WTC11 (cell line): ENCODE results near the gene TTN. TPM values are rescaled to one million over a fixed set of nuclear protein-coding genes. Genes with fewer than 3 reads are reported as not detected.

ENCODE experiments used
- ATAC-seq: fragments of 200-7000 bp; cut with Tn5 transposase; 2 replicates; pipeline ENCODE4 v1.10.0; 2021; ENCODE audit warnings: mild to moderate bottlenecking, moderate library complexity
- CTCF ChIA-PET: fragments of 300-600 bp; sonication (Branson Sonifier 250); formaldehyde crosslinking; loops from one replicate; lab custom pipeline; 2021; ENCODE audit warnings: antibody characterized with exemption; lab: Charles Lee
- POLR2A ChIA-PET: fragments of 350-600 bp; sonication (Branson Sonifier 250); formaldehyde crosslinking; loops from one replicate; lab custom pipeline; 2021; ENCODE audit warnings: antibody characterized with exemption; lab: Charles Lee
- DNase-seq: peaks from one replicate; pipeline ENCODE4 v3.0.0; 2021; ENCODE audit warnings: low spot score
- H3K27ac Mint-ChIP-seq: 2 replicates; pipeline ENCODE4 v1.8.0; 2021; ENCODE audit warnings: mixed read lengths
- H3K27me3 Mint-ChIP-seq: 2 replicates; pipeline ENCODE4 v1.8.0; 2021; ENCODE audit warnings: low read depth, mild to moderate bottlenecking, moderate library complexity, mixed read lengths
- H3K36me3 Mint-ChIP-seq: 2 replicates; pipeline ENCODE4 v1.8.0; 2021; ENCODE audit warnings: mixed read lengths
- H3K4me1 Mint-ChIP-seq: 2 replicates; pipeline ENCODE4 v1.8.0; 2022; ENCODE audit warnings: mixed read lengths
- H3K4me3 Mint-ChIP-seq: 2 replicates; pipeline ENCODE4 v1.8.0; 2021; ENCODE audit warnings: mild to moderate bottlenecking, moderate library complexity, mixed read lengths
- H3K9me3 Mint-ChIP-seq: 2 replicates; pipeline ENCODE4 v1.8.0; 2021; ENCODE audit warnings: mixed read lengths
- CDX4 ChIP-seq: fragments of 250-450 bp; sonication (Bioruptor Pico); IDR thresholded peaks from 2 replicates; pipeline ENCODE4 v1.9.0; 2021; ENCODE audit warnings: moderate library complexity, mild to moderate bottlenecking, inconsistent platforms, borderline replicate concordance
- E2F4 ChIP-seq: sonication (generic); formaldehyde crosslinking; IDR thresholded peaks from 2 replicates; pipeline ENCODE4 v1.8.1; 2022; ENCODE audit warnings: low read depth, mild to moderate bottlenecking, moderate library complexity, missing genetic modification reagents, borderline replicate concordance
- FOXJ3 ChIP-seq: sonication (generic); formaldehyde crosslinking; IDR thresholded peaks from 2 replicates; pipeline ENCODE4 v1.9.0; 2021; ENCODE audit warnings: missing genetic modification reagents, mild to moderate bottlenecking, borderline replicate concordance
- HMGXB4 ChIP-seq: sonication (generic); formaldehyde crosslinking; IDR thresholded peaks from 2 replicates; pipeline ENCODE4 v1.8.1; 2023; ENCODE audit warnings: mild to moderate bottlenecking, moderate library complexity, missing genetic modification reagents
- MLX ChIP-seq: sonication (generic); formaldehyde crosslinking; IDR thresholded peaks from 2 replicates; pipeline ENCODE4 v1.8.1; 2023; ENCODE audit warnings: mild to moderate bottlenecking, missing genetic modification reagents, moderate library complexity
- TEAD1 ChIP-seq: sonication (generic); formaldehyde crosslinking; IDR thresholded peaks from 2 replicates; pipeline ENCODE4 v1.8.0; 2022; ENCODE audit warnings: mild to moderate bottlenecking, missing genetic modification reagents
- ZNF138 ChIP-seq: sonication (generic); formaldehyde crosslinking; conservative IDR thresholded peaks from 2 replicates; pipeline ENCODE4 v1.8.1; 2022; ENCODE audit warnings: mild to moderate bottlenecking, moderate library complexity, missing genetic modification reagents
- ZNF263 ChIP-seq: sonication (generic); formaldehyde crosslinking; IDR thresholded peaks from 2 replicates; pipeline ENCODE4 v1.8.1; 2022; ENCODE audit warnings: low read depth, mild to moderate bottlenecking, moderate library complexity, missing genetic modification reagents
- total RNA-seq: library from RNA; stranded (reverse); gene quantifications from 3 replicates; pipeline ENCODE4 v1.2.3, GENCODE V29; 2021
- TF ChIP-seq, protein P1 (sequence below): sonication (generic); formaldehyde crosslinking; IDR thresholded peaks from 2 replicates; pipeline ENCODE4 v1.8.1; 2023; ENCODE audit warnings: mild to moderate bottlenecking, missing genetic modification reagents, borderline replicate concordance
- TF ChIP-seq, protein P2 (sequence below): fragments of 250-450 bp; sonication (Bioruptor Pico); IDR thresholded peaks from 2 replicates; pipeline ENCODE4 v1.9.0; 2021; ENCODE audit warnings: mild to moderate bottlenecking, borderline replicate concordance
- TF ChIP-seq, protein P3 (sequence below): sonication (generic); formaldehyde crosslinking; IDR thresholded peaks from 2 replicates; pipeline ENCODE4 v1.8.1; 2022; ENCODE audit warnings: mild to moderate bottlenecking, missing genetic modification reagents, moderate library complexity, borderline replicate concordance
- TF ChIP-seq, protein P4 (sequence below): fragments of 200-600 bp; IDR thresholded peaks from 2 replicates; pipeline ENCODE4 v1.8.0; 2022; ENCODE audit warnings: antibody characterized with exemption
- TF ChIP-seq, protein P5 (sequence below): sonication (generic); formaldehyde crosslinking; IDR thresholded peaks from 2 replicates; pipeline ENCODE4 v1.8.0; 2022; ENCODE audit warnings: mild to moderate bottlenecking, missing genetic modification reagents
- TF ChIP-seq, protein P6 (sequence below): sonication (generic); formaldehyde crosslinking; IDR thresholded peaks from 2 replicates; pipeline ENCODE4 v1.8.0; 2022; ENCODE audit warnings: mild to moderate bottlenecking, missing genetic modification reagents

Gene TTN
- total RNA-seq, 1 experiment from 2014 or later = 4.7 TPM

DNA sequence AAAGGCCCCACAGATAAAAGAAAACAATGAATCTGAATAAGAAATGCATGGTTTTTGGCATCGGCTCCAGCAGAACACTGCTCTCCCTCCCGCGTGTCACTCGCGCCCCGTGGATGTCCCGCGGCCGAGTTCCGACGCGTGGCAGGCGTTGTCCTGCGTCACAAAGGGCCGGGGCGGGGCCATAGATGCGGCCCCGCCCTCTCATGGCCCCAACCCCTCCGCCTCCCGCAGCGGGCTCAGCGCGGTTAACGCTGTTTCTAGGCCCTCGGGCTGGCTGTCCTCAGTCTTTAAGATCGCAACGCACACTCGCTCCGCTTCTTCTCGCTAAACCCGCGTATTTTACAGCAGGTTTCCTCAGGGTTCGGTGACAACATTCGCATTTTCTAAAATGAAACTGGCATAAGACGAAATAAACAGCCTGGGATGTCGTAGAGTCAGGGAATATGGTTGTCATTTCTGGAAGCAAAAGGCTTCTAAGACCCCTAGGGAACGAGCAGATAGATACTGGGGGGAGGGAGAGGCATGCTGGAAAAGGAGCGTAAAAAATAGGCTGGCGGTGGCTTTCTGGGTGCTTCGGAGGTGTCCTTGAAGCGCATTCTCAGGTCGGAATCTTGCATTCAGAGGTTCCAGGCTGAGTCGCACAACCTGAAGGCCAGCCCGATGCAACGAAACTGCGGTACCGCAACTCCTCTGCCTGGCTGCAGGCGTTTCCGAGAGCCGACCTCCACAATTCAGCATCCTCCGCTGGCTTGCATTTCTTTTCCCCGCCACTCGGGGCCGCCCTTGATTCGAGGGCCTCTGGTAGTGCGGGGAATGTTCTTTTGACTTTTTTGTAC is 328.6 kb downstream of the TTN start, which contains the start of gene FKBP7:
Gene FKBP7 (minus strand): TSS at position 162 of the 836 bp plus-strand sequence. CDS start 101 bp downstream, at position 61.
- Mint-ChIP-seq H3K36me3 (no peaks in the 10 kb centered on the region), H3K9me3 (no peaks in the 10 kb centered on the region), H3K27ac (peak within 1 kb of the TSS; percentile 99), H3K27me3 (no peaks in the 10 kb centered on the region; the same call in 1 of the 2 replicates), H3K4me1 (peaks cover 28% of the 10 kb centered on the region), H3K4me3 (peak within 1 kb of the TSS; percentile 94)
- ATAC-seq = peak; percentile 57
- CTCF ChIA-PET = interaction anchor here (0.6 to 2.1 kb wide), 12 partner anchors 20 to 649 kb away, joined by 3 to 14 read pairs (median 3); partner anchors contain the start of genes PJVK and PRKRA
- POLR2A ChIA-PET = interaction anchor here (0.6 to 1.0 kb wide), 2 partner anchors 27 to 44 kb away, joined by 3 read pairs; partner anchors contain the start of genes PJVK and PRKRA
- DNase-seq = peak; percentile 80
- TF ChIP-seq TEAD1 (CRISPR knock-in tag) = 0 out of 2 replicates have a peak, but pooled peaks have one; percentile 22
- TF ChIP-seq, protein P1, sequence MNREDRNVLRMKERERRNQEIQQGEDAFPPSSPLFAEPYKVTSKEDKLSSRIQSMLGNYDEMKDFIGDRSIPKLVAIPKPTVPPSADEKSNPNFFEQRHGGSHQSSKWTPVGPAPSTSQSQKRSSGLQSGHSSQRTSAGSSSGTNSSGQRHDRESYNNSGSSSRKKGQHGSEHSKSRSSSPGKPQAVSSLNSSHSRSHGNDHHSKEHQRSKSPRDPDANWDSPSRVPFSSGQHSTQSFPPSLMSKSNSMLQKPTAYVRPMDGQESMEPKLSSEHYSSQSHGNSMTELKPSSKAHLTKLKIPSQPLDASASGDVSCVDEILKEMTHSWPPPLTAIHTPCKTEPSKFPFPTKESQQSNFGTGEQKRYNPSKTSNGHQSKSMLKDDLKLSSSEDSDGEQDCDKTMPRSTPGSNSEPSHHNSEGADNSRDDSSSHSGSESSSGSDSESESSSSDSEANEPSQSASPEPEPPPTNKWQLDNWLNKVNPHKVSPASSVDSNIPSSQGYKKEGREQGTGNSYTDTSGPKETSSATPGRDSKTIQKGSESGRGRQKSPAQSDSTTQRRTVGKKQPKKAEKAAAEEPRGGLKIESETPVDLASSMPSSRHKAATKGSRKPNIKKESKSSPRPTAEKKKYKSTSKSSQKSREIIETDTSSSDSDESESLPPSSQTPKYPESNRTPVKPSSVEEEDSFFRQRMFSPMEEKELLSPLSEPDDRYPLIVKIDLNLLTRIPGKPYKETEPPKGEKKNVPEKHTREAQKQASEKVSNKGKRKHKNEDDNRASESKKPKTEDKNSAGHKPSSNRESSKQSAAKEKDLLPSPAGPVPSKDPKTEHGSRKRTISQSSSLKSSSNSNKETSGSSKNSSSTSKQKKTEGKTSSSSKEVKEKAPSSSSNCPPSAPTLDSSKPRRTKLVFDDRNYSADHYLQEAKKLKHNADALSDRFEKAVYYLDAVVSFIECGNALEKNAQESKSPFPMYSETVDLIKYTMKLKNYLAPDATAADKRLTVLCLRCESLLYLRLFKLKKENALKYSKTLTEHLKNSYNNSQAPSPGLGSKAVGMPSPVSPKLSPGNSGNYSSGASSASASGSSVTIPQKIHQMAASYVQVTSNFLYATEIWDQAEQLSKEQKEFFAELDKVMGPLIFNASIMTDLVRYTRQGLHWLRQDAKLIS (CRISPR knock-in tag) = no peak
- TF ChIP-seq HMGXB4 (CRISPR knock-in tag) = 0 out of 2 replicates have a peak, but pooled peaks have one; percentile 56
- no peak for TF ChIP-seq ZNF263 (CRISPR knock-in tag)
- TF ChIP-seq, protein P2, sequence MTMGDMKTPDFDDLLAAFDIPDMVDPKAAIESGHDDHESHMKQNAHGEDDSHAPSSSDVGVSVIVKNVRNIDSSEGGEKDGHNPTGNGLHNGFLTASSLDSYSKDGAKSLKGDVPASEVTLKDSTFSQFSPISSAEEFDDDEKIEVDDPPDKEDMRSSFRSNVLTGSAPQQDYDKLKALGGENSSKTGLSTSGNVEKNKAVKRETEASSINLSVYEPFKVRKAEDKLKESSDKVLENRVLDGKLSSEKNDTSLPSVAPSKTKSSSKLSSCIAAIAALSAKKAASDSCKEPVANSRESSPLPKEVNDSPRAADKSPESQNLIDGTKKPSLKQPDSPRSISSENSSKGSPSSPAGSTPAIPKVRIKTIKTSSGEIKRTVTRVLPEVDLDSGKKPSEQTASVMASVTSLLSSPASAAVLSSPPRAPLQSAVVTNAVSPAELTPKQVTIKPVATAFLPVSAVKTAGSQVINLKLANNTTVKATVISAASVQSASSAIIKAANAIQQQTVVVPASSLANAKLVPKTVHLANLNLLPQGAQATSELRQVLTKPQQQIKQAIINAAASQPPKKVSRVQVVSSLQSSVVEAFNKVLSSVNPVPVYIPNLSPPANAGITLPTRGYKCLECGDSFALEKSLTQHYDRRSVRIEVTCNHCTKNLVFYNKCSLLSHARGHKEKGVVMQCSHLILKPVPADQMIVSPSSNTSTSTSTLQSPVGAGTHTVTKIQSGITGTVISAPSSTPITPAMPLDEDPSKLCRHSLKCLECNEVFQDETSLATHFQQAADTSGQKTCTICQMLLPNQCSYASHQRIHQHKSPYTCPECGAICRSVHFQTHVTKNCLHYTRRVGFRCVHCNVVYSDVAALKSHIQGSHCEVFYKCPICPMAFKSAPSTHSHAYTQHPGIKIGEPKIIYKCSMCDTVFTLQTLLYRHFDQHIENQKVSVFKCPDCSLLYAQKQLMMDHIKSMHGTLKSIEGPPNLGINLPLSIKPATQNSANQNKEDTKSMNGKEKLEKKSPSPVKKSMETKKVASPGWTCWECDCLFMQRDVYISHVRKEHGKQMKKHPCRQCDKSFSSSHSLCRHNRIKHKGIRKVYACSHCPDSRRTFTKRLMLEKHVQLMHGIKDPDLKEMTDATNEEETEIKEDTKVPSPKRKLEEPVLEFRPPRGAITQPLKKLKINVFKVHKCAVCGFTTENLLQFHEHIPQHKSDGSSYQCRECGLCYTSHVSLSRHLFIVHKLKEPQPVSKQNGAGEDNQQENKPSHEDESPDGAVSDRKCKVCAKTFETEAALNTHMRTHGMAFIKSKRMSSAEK (CRISPR knock-in tag) = no peak
- TF ChIP-seq, protein P3, sequence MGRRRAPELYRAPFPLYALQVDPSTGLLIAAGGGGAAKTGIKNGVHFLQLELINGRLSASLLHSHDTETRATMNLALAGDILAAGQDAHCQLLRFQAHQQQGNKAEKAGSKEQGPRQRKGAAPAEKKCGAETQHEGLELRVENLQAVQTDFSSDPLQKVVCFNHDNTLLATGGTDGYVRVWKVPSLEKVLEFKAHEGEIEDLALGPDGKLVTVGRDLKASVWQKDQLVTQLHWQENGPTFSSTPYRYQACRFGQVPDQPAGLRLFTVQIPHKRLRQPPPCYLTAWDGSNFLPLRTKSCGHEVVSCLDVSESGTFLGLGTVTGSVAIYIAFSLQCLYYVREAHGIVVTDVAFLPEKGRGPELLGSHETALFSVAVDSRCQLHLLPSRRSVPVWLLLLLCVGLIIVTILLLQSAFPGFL (CRISPR knock-in tag) = no peak
- TF ChIP-seq MLX (CRISPR knock-in tag) = no peak
- TF ChIP-seq E2F4 (CRISPR knock-in tag) = no peak
- TF ChIP-seq ZNF138 (CRISPR knock-in tag) = no peak
- TF ChIP-seq CDX4 = no peak
- TF ChIP-seq, protein P4, sequence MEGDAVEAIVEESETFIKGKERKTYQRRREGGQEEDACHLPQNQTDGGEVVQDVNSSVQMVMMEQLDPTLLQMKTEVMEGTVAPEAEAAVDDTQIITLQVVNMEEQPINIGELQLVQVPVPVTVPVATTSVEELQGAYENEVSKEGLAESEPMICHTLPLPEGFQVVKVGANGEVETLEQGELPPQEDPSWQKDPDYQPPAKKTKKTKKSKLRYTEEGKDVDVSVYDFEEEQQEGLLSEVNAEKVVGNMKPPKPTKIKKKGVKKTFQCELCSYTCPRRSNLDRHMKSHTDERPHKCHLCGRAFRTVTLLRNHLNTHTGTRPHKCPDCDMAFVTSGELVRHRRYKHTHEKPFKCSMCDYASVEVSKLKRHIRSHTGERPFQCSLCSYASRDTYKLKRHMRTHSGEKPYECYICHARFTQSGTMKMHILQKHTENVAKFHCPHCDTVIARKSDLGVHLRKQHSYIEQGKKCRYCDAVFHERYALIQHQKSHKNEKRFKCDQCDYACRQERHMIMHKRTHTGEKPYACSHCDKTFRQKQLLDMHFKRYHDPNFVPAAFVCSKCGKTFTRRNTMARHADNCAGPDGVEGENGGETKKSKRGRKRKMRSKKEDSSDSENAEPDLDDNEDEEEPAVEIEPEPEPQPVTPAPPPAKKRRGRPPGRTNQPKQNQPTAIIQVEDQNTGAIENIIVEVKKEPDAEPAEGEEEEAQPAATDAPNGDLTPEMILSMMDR = no peak
- TF ChIP-seq FOXJ3 (CRISPR knock-in tag) = no peak
- TF ChIP-seq, protein P5, sequence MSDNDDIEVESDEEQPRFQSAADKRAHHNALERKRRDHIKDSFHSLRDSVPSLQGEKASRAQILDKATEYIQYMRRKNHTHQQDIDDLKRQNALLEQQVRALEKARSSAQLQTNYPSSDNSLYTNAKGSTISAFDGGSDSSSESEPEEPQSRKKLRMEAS = peak; percentile 47; the same call in 1 of the 2 replicates
- TF ChIP-seq, protein P6, sequence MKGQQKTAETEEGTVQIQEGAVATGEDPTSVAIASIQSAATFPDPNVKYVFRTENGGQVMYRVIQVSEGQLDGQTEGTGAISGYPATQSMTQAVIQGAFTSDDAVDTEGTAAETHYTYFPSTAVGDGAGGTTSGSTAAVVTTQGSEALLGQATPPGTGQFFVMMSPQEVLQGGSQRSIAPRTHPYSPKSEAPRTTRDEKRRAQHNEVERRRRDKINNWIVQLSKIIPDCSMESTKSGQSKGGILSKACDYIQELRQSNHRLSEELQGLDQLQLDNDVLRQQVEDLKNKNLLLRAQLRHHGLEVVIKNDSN (CRISPR knock-in tag) = no peak
